Astrocyte (in vitro differentiated cells and primary cell): ENCODE measurements around the gene ZNF335. TPM values are rescaled to one million over a fixed set of nuclear protein-coding genes. Genes with fewer than 3 reads are reported as not detected.
A peak's percentile ranks its signal among the peaks of the same experiment; 100 is the strongest.

ENCODE experiments used
- DNase-seq: peaks from one replicate; pipeline ENCODE4 v3.0.0-alpha.2; 2010; ENCODE audit warnings: low read depth
- FAIRE-seq: peaks from 2 replicates; lab custom pipeline; 2011; peaks lifted over from hg19 to GRCh38; lab: Jason Lieb, UNC
- H2AFZ ChIP-seq: 2 replicates; pipeline ENCODE4 v1.6.0; 2012; ENCODE audit warnings: low read depth, low read length, inconsistent platforms
- H3K27ac ChIP-seq: 2 replicates; pipeline ENCODE4 v1.5.1; 2011; ENCODE audit warnings: low read depth, low read length, inconsistent platforms
- H3K27me3 ChIP-seq: 2 replicates; pipeline ENCODE4 v1.6.0; 2011; ENCODE audit warnings: low read length, inconsistent platforms; ENCODE audit not compliant: insufficient read depth
- H3K36me3 ChIP-seq: 2 replicates; pipeline ENCODE4 v1.5.1; 2011; ENCODE audit warnings: low read length, inconsistent platforms; ENCODE audit not compliant: insufficient read depth
- H3K4me1 ChIP-seq: 2 replicates; pipeline ENCODE4 v1.5.1; 2011; ENCODE audit warnings: low read length, inconsistent platforms; ENCODE audit not compliant: insufficient read depth
- H3K4me2 ChIP-seq: 2 replicates; pipeline ENCODE4 v1.6.0; 2012; ENCODE audit warnings: low read length, inconsistent platforms
- H3K4me3 ChIP-seq: 2 replicates; pipeline ENCODE4 v1.5.1; 2011; ENCODE audit warnings: low read depth, mild to moderate bottlenecking, low read length, inconsistent platforms; ENCODE audit not compliant: insufficient read depth
- H3K79me2 ChIP-seq: 2 replicates; pipeline ENCODE4 v1.6.0; 2012; ENCODE audit warnings: mild to moderate bottlenecking, low read length, inconsistent platforms; ENCODE audit not compliant: insufficient read depth
- H3K9ac ChIP-seq: 2 replicates; pipeline ENCODE4 v1.6.0; 2012; ENCODE audit warnings: mild to moderate bottlenecking, low read length, inconsistent platforms
- H3K9me3 ChIP-seq: 2 replicates; pipeline ENCODE4 v1.5.1; 2012; ENCODE audit warnings: low read depth, mild to moderate bottlenecking, low read length, inconsistent platforms; ENCODE audit not compliant: insufficient read depth
- H4K20me1 ChIP-seq: 2 replicates; pipeline ENCODE4 v1.6.0; 2012; ENCODE audit warnings: low read length, inconsistent platforms; ENCODE audit not compliant: insufficient read depth
- H3K27ac Mint-ChIP-seq: one replicate; pipeline ENCODE4 v1.8.0; 2021; ENCODE audit warnings: mild to moderate bottlenecking, mixed read lengths; ENCODE audit not compliant: unreplicated experiment
- H3K27me3 Mint-ChIP-seq: one replicate; pipeline ENCODE4 v1.8.0; 2021; ENCODE audit warnings: low read depth, mixed read lengths; ENCODE audit not compliant: unreplicated experiment
- H3K36me3 Mint-ChIP-seq: one replicate; pipeline ENCODE4 v1.8.0; 2021; ENCODE audit warnings: low read depth, mixed read lengths; ENCODE audit not compliant: unreplicated experiment
- H3K4me1 Mint-ChIP-seq: one replicate; pipeline ENCODE4 v1.8.0; 2021; ENCODE audit warnings: low read depth, mixed read lengths; ENCODE audit not compliant: unreplicated experiment
- H3K4me3 Mint-ChIP-seq: one replicate; pipeline ENCODE4 v1.8.0; 2021; ENCODE audit warnings: mild to moderate bottlenecking, moderate library complexity, mixed read lengths; ENCODE audit not compliant: unreplicated experiment
- H3K9me3 Mint-ChIP-seq: one replicate; pipeline ENCODE4 v1.8.0; 2021; ENCODE audit warnings: mild to moderate bottlenecking, mixed read lengths; ENCODE audit not compliant: unreplicated experiment
- CTCF ChIP-seq: IDR thresholded peaks from 2 replicates; pipeline ENCODE4 v1.5.1; 2011; ENCODE audit warnings: low read depth, mild to moderate bottlenecking, inconsistent platforms, low read length, moderate library complexity; ENCODE audit not compliant: insufficient read depth
- EZH2 ChIP-seq: IDR thresholded peaks from 2 replicates; pipeline ENCODE4 v1.6.1; 2012; ENCODE audit warnings: mild to moderate bottlenecking, low read length, inconsistent platforms; ENCODE audit not compliant: insufficient read depth
- total RNA-seq: library from RNA; stranded (reverse); gene quantifications from 2 replicates; pipeline ENCODE4 v1.2.1, GENCODE V29; 2021

ZNF335 gene
- total RNA-seq, 1 donor from 2014 or later = 18.6 TPM

DNA sequence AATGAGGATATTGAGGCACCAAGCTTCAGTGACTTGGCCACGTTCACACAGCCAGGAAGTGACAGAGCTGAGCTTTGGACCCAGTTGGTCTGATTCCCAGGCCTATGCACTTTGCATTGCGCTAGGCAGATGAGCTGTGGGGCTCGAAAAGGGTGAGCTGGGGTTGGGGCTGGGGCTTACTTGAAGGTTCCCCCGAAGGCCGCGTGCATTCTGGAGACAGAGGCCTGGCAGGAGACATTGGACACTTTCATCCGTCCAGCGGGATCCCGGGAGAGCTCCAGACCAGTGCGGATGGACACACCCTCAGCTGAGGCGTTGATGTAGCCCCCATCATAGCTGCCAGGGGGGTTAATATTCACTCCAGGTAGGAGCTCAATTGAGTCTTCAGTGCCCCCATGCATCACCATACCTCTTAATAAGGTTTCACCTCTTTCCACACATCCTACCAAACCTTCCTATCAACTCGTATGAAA is 62.6 kb downstream of the ZNF335 start:
- Mint-ChIP-seq H3K27ac (no peak overlapping the region), H3K36me3 (peaks cover 32% of the 10 kb centered on the region), H3K4me3 (no peak overlapping the region), H3K9me3 (peaks cover 10% of the 10 kb centered on the region), H3K4me1 (peaks cover 14% of the 10 kb centered on the region), H3K27me3 (no peaks in the 10 kb centered on the region)
- H3K27me3 ChIP-seq = no peaks in the 10 kb centered on the region
- FAIRE-seq (no peak), DNase-seq (no peak)
- H3K4me2 ChIP-seq = no peak overlapping the region
- H3K4me3 ChIP-seq = no peak overlapping the region
- H4K20me1 ChIP-seq = peaks cover 3% of the 10 kb centered on the region
- H3K79me2 ChIP-seq = peaks cover 2% of the 10 kb centered on the region
- H2AFZ ChIP-seq = no peak overlapping the region
- H3K4me1 ChIP-seq = peaks cover 28% of the 10 kb centered on the region
- no peak overlapping the region for H3K9ac ChIP-seq
- H3K9me3 ChIP-seq = no peaks in the 10 kb centered on the region
- H3K36me3 ChIP-seq = peaks cover 2% of the 10 kb centered on the region
- no peak for TF ChIP-seq CTCF
- no peak for TF ChIP-seq EZH2
- no peak overlapping the region for H3K27ac ChIP-seq

DNA sequence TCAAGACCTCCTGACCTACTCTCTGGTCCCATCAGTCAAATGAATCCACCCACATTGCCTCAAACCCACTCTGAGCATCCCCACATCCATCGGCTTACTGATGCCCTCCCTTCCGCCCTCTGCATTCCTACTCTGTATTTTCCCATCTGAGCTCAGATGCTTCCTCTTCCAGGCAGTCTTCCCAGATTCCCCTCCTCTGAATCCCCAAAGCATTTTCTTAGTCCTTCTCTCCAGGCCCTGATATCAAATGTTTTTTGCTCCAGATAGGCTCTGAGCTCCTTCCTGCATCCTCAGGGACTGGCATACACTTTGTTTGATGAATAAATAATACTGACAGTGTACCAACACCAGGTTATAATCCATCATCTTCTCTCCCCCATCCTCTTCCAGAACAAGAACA is 63.9 kb downstream of the ZNF335 start:
- peaks cover 3% of the 10 kb centered on the region for H4K20me1 ChIP-seq
- H3K27ac ChIP-seq = no peak overlapping the region
- no peaks in the 10 kb centered on the region for H3K27me3 ChIP-seq
- H3K4me1 ChIP-seq = peaks cover 28% of the 10 kb centered on the region
- Mint-ChIP-seq H3K36me3 (peaks cover 33% of the 10 kb centered on the region), H3K27ac (peak overlapping the region; percentile 66), H3K4me1 (peaks cover 14% of the 10 kb centered on the region), H3K27me3 (no peaks in the 10 kb centered on the region), H3K9me3 (peaks cover 10% of the 10 kb centered on the region), H3K4me3 (peak overlapping the region; percentile 64)
- peaks cover 2% of the 10 kb centered on the region for H3K79me2 ChIP-seq
- no peak overlapping the region for H3K4me2 ChIP-seq
- no peak for TF ChIP-seq EZH2
- TF ChIP-seq CTCF = no peak
- peaks cover 2% of the 10 kb centered on the region for H3K36me3 ChIP-seq
- no peak overlapping the region for H3K9ac ChIP-seq
- no peak overlapping the region for H2AFZ ChIP-seq
- no peak for FAIRE-seq
- H3K9me3 ChIP-seq = no peaks in the 10 kb centered on the region
- DNase-seq = no peak
- H3K4me3 ChIP-seq = no peak overlapping the region

GRCh38 chr20:45907219-45907948 is 64.6 kb downstream of the ZNF335 start:
- Histone ChIP-seq H2AFZ (no peak overlapping the region), H3K4me3 (no peak overlapping the region), H3K9me3 (no peaks in the 10 kb centered on the region), H3K36me3 (peaks cover 2% of the 10 kb centered on the region), H3K79me2 (peaks cover 2% of the 10 kb centered on the region), H3K27ac (no peak overlapping the region), H3K4me2 (no peak overlapping the region), H4K20me1 (peaks cover 3% of the 10 kb centered on the region), H3K27me3 (no peaks in the 10 kb centered on the region), H3K4me1 (peaks cover 26% of the 10 kb centered on the region), H3K9ac (no peak overlapping the region)
- no peaks in the 10 kb centered on the region for H3K27me3 Mint-ChIP-seq
- H3K36me3 Mint-ChIP-seq = peaks cover 34% of the 10 kb centered on the region
- H3K4me3 Mint-ChIP-seq = no peak overlapping the region
- no peak overlapping the region for H3K27ac Mint-ChIP-seq
- no peak for DNase-seq
- FAIRE-seq = no peak
- H3K9me3 Mint-ChIP-seq = peaks cover 10% of the 10 kb centered on the region
- TF ChIP-seq EZH2 (no peak), CTCF (no peak)
- peaks cover 12% of the 10 kb centered on the region for H3K4me1 Mint-ChIP-seq
